ENCODE measurements around the gene ZFP69B. TPM values are rescaled to one million over a fixed set of nuclear protein-coding genes. Genes with fewer than 3 reads are reported as not detected.

Gene ZFP69B
- total RNA-seq, 1 experiment from 2014 or later: 1.2 TPM

GRCh38 chr1:40432644-40433390 lies 17.5 kb upstream of the ZFP69B start:
- H3K36me3 Mint-ChIP-seq (ENCODE audit: insufficient read depth, unreplicated experiment): no peaks in the 10 kb centered on the region
- no peaks in the 10 kb centered on the region for H3K27me3 Mint-ChIP-seq (ENCODE audit: insufficient read depth, unreplicated experiment)
- no peak overlapping the region for H3K4me3 Mint-ChIP-seq (ENCODE audit: unreplicated experiment)
- no TSS peak for BruUV-seq (replicated peaks)
- H3K27ac Mint-ChIP-seq (ENCODE audit: unreplicated experiment): no peak overlapping the region
- no peak overlapping the region for H3K4me3 ChIP-seq (ENCODE audit: low read depth, low read length)
- H3K27me3 ChIP-seq (replicated peaks; ENCODE audit: control insufficient read depth, insufficient read depth, low read length): no peaks in the 10 kb centered on the region
- TF ChIP-seq, protein P1, sequence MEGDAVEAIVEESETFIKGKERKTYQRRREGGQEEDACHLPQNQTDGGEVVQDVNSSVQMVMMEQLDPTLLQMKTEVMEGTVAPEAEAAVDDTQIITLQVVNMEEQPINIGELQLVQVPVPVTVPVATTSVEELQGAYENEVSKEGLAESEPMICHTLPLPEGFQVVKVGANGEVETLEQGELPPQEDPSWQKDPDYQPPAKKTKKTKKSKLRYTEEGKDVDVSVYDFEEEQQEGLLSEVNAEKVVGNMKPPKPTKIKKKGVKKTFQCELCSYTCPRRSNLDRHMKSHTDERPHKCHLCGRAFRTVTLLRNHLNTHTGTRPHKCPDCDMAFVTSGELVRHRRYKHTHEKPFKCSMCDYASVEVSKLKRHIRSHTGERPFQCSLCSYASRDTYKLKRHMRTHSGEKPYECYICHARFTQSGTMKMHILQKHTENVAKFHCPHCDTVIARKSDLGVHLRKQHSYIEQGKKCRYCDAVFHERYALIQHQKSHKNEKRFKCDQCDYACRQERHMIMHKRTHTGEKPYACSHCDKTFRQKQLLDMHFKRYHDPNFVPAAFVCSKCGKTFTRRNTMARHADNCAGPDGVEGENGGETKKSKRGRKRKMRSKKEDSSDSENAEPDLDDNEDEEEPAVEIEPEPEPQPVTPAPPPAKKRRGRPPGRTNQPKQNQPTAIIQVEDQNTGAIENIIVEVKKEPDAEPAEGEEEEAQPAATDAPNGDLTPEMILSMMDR (IDR thresholded peaks at IDR 0.05; ENCODE audit: insufficient read depth in 1 of 2, low read depth in 1 of 2, low read length in 1 of 2, severe bottlenecking in 1 of 2, unreplicated experiment in 1 of 2): no peak
- no peak for DNase-seq
- CTCF ChIA-PET: interaction anchor here (0.6 kb wide), 1 partner anchor 17 kb away, joined by 3 read pairs; the partner anchor contains the start of gene ZFP69B
- intact Hi-C loops (cut with micrococcal nuclease; ENCODE audit: unreplicated experiment): no loop called here
- POLR2A ChIA-PET: no interaction called here
- no peaks in the 10 kb centered on the region for H3K9me3 ChIP-seq
- H3K36me3 ChIP-seq (ENCODE audit: control insufficient read depth, insufficient read depth, low read length): no peaks in the 10 kb centered on the region
- H3K4me1 Mint-ChIP-seq (ENCODE audit: low read depth, unreplicated experiment): no peaks in the 10 kb centered on the region
- no peaks in the 10 kb centered on the region for H3K4me1 ChIP-seq
- no peaks in the 10 kb centered on the region for H3K9me3 Mint-ChIP-seq (ENCODE audit: unreplicated experiment)

DNA sequence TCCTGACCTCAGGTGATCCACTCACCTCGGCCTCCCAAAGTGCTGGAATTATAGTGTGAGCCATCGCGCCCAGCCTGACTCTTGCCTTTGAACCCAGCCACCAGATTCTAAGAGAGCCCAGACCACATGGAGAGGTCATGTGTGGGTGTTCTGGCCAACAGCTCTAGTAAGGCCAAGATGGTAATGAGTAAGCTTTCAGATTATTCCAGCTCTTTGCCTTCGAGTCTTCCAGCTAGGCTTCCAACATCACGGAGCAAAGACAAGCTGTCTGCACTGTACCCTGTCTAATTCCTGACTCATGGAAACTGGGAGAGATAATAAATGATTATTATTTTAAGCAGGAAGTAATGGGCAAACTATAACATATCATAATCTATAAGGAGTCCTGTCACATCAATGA lies 14.8 kb upstream of the ZFP69B start:
- H3K9me3 Mint-ChIP-seq (ENCODE audit: unreplicated experiment): no peaks in the 10 kb centered on the region

DNA sequence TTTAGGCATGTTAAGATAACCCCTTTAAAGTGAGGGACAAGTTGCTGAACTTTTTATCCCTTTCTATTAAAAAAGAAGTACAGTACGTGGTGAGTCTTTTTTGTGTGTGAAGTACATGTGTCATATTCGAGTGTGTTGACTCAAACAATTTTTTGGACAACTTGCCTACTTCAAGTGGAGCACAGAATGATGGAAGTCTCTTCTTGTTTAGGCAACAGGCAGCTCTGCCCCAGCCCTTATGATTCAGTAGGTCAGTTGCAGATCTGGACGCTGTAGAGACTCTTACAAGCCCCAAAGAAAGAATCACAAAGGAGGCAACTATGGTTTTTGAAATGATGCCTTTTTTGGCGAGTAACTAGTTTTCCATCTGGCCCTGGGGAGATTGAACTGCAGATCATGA lies 14.4 kb upstream of the ZFP69B start:
- no peaks in the 10 kb centered on the region for H3K9me3 Mint-ChIP-seq (ENCODE audit: unreplicated experiment)
- no peaks in the 10 kb centered on the region for H3K36me3 ChIP-seq (ENCODE audit: control insufficient read depth, insufficient read depth, low read length)
- TF ChIP-seq, protein P1 (IDR thresholded peaks at IDR 0.05; ENCODE audit: insufficient read depth in 1 of 2, low read depth in 1 of 2, low read length in 1 of 2, severe bottlenecking in 1 of 2, unreplicated experiment in 1 of 2): no peak
- POLR2A ChIA-PET: no interaction called here
- no peaks in the 10 kb centered on the region for H3K27me3 ChIP-seq (replicated peaks; ENCODE audit: control insufficient read depth, insufficient read depth, low read length)
- no peaks in the 10 kb centered on the region for H3K4me1 Mint-ChIP-seq (ENCODE audit: low read depth, unreplicated experiment)
- no peaks in the 10 kb centered on the region for H3K36me3 Mint-ChIP-seq (ENCODE audit: insufficient read depth, unreplicated experiment)
- intact Hi-C loops (cut with micrococcal nuclease; ENCODE audit: unreplicated experiment): no loop called here
- H3K4me3 ChIP-seq (ENCODE audit: low read depth, low read length): no peak overlapping the region
- no peak overlapping the region for H3K27ac Mint-ChIP-seq (ENCODE audit: unreplicated experiment)
- no peak overlapping the region for H3K4me3 Mint-ChIP-seq (ENCODE audit: unreplicated experiment)
- no peak for DNase-seq
- BruUV-seq (replicated peaks): no TSS peak
- H3K9me3 ChIP-seq: no peaks in the 10 kb centered on the region
- no peaks in the 10 kb centered on the region for H3K27me3 Mint-ChIP-seq (ENCODE audit: insufficient read depth, unreplicated experiment)
- CTCF ChIA-PET: no interaction called here
- H3K4me1 ChIP-seq: no peaks in the 10 kb centered on the region

More for the DNA sequence above, 14.8 kb upstream of the ZFP69B start:
- H3K4me3 Mint-ChIP-seq (ENCODE audit: unreplicated experiment): no peak overlapping the region
- no peak for DNase-seq
- Histone ChIP-seq H3K9me3 (no peaks in the 10 kb centered on the region), H3K4me3 (ENCODE audit: low read depth, low read length) (no peak overlapping the region), H3K27me3 (replicated peaks; ENCODE audit: control insufficient read depth, insufficient read depth, low read length) (no peaks in the 10 kb centered on the region), H3K36me3 (ENCODE audit: control insufficient read depth, insufficient read depth, low read length) (no peaks in the 10 kb centered on the region), H3K4me1 (no peaks in the 10 kb centered on the region)
- intact Hi-C loops (cut with micrococcal nuclease; ENCODE audit: unreplicated experiment): no loop called here
- ChIA-PET CTCF (interaction anchor here (0.6 kb wide), 1 partner anchor 97 kb away, joined by 3 read pairs; no protein-coding TSS in a partner anchor), POLR2A (no interaction called here)
- H3K27me3 Mint-ChIP-seq (ENCODE audit: insufficient read depth, unreplicated experiment): no peaks in the 10 kb centered on the region
- BruUV-seq (replicated peaks): no TSS peak
- no peak overlapping the region for H3K27ac Mint-ChIP-seq (ENCODE audit: unreplicated experiment)
- H3K36me3 Mint-ChIP-seq (ENCODE audit: insufficient read depth, unreplicated experiment): no peaks in the 10 kb centered on the region
- TF ChIP-seq, protein P1 (IDR thresholded peaks at IDR 0.05; ENCODE audit: insufficient read depth in 1 of 2, low read depth in 1 of 2, low read length in 1 of 2, severe bottlenecking in 1 of 2, unreplicated experiment in 1 of 2): no peak
- no peaks in the 10 kb centered on the region for H3K4me1 Mint-ChIP-seq (ENCODE audit: low read depth, unreplicated experiment)

Data from Caco-2 (cell line).